ENCODE data around the gene CREB3L2.
"Not testable (repeated sequence)": the region's sequence is repeated elsewhere in the genome, so short reads cannot be mapped to it uniquely, and the experiment has no call there.

- TF ChIP-seq, protein P1, sequence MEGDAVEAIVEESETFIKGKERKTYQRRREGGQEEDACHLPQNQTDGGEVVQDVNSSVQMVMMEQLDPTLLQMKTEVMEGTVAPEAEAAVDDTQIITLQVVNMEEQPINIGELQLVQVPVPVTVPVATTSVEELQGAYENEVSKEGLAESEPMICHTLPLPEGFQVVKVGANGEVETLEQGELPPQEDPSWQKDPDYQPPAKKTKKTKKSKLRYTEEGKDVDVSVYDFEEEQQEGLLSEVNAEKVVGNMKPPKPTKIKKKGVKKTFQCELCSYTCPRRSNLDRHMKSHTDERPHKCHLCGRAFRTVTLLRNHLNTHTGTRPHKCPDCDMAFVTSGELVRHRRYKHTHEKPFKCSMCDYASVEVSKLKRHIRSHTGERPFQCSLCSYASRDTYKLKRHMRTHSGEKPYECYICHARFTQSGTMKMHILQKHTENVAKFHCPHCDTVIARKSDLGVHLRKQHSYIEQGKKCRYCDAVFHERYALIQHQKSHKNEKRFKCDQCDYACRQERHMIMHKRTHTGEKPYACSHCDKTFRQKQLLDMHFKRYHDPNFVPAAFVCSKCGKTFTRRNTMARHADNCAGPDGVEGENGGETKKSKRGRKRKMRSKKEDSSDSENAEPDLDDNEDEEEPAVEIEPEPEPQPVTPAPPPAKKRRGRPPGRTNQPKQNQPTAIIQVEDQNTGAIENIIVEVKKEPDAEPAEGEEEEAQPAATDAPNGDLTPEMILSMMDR (IDR thresholded peaks at IDR 0.05 in 4 of 5, conservative IDR thresholded peaks at IDR 0.05 in 1 of 5): not testable (repeated sequence)
- TF ChIP-seq POLR2A (IDR thresholded peaks at IDR 0.05): not testable (repeated sequence)
These were observed 168.9 kb downstream of the CREB3L2 start for GRCh38 chr7:137832990-137833389.
